Activated T-cell treated with anti-CD3 and anti-CD28 coated beads, Interleukin-2, amount 50 U/mL, for 24 hours (primary cell): ENCODE measurements around the gene C3orf18.
"Not testable (repeated sequence)": the region's sequence is repeated elsewhere in the genome, so short reads cannot be mapped to it uniquely, and the experiment has no call there.

Experiments
- DNase-seq: peaks from one replicate; pipeline ENCODE4 v3.0.0-alpha.2; 2020
- H3K27ac Mint-ChIP-seq: 2 replicates; pipeline ENCODE4 v1.8.0; 2020; ENCODE audit warnings: mild to moderate bottlenecking, mixed read lengths
- H3K27me3 Mint-ChIP-seq: 2 replicates; pipeline ENCODE4 v1.8.0; 2020; ENCODE audit warnings: mixed read lengths
- H3K36me3 Mint-ChIP-seq: 2 replicates; pipeline ENCODE4 v1.8.0; 2020; ENCODE audit warnings: low read depth, mixed read lengths
- H3K4me1 Mint-ChIP-seq: 2 replicates; pipeline ENCODE4 v1.8.0; 2020; ENCODE audit warnings: low read depth, mixed read lengths
- H3K4me3 Mint-ChIP-seq: 2 replicates; pipeline ENCODE4 v1.8.0; 2020; ENCODE audit warnings: mild to moderate bottlenecking, moderate library complexity, mixed read lengths
- H3K9me3 Mint-ChIP-seq: 2 replicates; pipeline ENCODE4 v1.8.0; 2020; ENCODE audit warnings: mixed read lengths

Gene C3orf18

GRCh38 chr3:50517721-50518206 is 49.8 kb downstream of the C3orf18 start:
- no peak for DNase-seq
- H3K27me3 Mint-ChIP-seq, result peaks cover 3% of the 10 kb centered on the region
- no peak overlapping the region for H3K4me3 Mint-ChIP-seq
- H3K36me3 Mint-ChIP-seq, result no peaks in the 10 kb centered on the region
- peaks cover 3% of the 10 kb centered on the region for H3K4me1 Mint-ChIP-seq
- no peak overlapping the region for H3K27ac Mint-ChIP-seq
- no peaks in the 10 kb centered on the region for H3K9me3 Mint-ChIP-seq

DNA sequence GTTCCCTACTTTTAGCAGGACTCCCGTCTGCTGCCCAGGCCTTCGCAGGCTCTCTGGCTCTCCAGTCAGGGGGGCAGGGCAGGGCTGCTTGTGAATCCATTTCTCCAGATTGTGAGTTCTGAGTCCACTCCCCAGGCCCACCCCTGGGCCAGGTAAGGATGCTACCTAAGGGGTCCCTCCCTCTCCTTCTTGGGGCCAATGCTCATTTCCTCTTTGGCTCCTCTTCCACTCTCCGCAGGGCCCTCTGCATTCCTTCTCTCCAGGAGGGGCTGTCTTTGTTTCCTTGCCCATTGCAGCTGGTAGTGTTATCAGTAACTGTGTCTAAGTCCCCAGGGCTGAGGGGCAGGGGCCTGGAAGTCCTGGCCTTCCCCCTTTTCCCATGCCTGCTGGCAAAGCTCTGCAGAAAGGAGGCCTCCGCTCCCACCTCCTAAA is 51.1 kb downstream of the C3orf18 start:
- no peak for DNase-seq
- no peaks in the 10 kb centered on the region for H3K36me3 Mint-ChIP-seq
- H3K4me1 Mint-ChIP-seq, result peaks cover 3% of the 10 kb centered on the region
- no peak overlapping the region for H3K27ac Mint-ChIP-seq
- H3K9me3 Mint-ChIP-seq, result no peaks in the 10 kb centered on the region
- H3K4me3 Mint-ChIP-seq, result no peak overlapping the region
- H3K27me3 Mint-ChIP-seq, result peaks cover 3% of the 10 kb centered on the region

DNA sequence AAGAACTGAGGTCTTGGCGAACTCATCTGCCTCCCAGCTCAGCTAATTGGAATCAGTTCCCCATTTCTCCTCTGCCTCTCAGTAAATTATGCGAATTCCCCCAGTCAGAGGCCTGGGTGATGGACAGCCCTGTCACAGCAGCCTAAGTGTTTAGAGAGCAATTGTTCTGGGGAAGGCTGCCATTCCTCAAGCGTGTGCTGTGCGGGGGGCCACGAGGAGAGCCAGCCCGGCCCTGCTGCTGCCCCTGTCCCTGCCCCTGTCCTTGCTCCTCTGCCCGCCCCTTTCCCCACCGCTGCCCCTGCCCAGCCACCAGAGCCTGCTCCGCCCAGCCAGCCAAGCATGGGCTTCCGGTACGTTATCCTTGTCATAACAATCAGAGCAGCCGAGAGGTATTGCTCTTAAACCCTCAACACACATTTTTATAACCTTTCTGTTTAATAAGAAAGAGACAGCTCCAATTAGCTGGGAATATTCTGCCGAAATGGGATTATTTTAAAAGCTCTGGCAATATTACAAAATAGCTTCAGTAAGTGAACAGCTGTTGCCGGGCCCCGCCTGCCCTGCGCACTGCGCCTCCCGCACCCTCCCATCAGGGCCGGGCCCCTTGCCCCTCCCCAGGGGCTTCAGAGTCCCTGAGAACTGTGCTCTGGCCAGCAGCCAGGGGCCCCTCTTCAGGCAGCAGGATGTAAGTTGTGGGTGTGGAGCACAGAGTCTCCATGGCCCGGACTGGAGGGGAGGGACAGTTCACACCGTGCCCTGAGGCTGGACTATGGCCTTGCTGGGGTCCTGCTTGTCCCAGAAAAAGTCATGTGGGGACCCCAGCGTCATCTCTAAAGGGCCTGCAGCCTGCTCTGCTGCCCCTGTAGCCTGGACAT is 51.7 kb downstream of the C3orf18 start:
- Mint-ChIP-seq H3K27me3 (peaks cover 3% of the 10 kb centered on the region), H3K36me3 (no peaks in the 10 kb centered on the region), H3K4me3 (no peak overlapping the region), H3K9me3 (no peaks in the 10 kb centered on the region), H3K27ac (no peak overlapping the region), H3K4me1 (peaks cover 3% of the 10 kb centered on the region)
- DNase-seq, result no peak

- not testable (repeated sequence) for H3K4me1 Mint-ChIP-seq, H3K27ac Mint-ChIP-seq, H3K9me3 Mint-ChIP-seq, DNase-seq, H3K36me3 Mint-ChIP-seq, H3K4me3 Mint-ChIP-seq, H3K27me3 Mint-ChIP-seq
These were observed 54.6 kb downstream of the C3orf18 start for GRCh38 chr3:50512908-50513307.

DNA sequence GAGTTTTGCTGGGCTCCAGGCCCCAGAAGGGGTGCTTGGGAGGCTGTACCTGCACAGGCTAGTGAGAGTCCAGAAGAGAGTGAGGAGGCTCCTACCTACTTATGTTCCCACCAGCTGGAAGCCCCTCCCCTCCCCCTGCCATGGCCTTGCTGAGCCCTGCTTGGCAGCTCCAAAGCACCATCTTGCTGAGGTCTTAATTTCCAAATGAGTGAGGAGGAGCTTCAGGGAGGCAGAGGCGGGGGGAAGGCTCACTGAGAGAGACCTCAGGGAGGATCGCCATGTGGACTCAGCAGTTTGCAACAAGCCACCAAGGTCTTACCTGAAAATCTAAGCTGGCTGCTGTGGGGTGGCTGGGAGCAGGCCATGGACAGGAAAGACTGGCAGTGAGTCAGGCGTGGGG is 55.4 kb downstream of the C3orf18 start:
- H3K9me3 Mint-ChIP-seq, result no peaks in the 10 kb centered on the region
- H3K4me1 Mint-ChIP-seq, result peaks cover 3% of the 10 kb centered on the region
- H3K4me3 Mint-ChIP-seq, result no peak overlapping the region
- no peaks in the 10 kb centered on the region for H3K36me3 Mint-ChIP-seq
- no peak overlapping the region for H3K27ac Mint-ChIP-seq
- DNase-seq, result no peak
- H3K27me3 Mint-ChIP-seq, result no peaks in the 10 kb centered on the region

DNA sequence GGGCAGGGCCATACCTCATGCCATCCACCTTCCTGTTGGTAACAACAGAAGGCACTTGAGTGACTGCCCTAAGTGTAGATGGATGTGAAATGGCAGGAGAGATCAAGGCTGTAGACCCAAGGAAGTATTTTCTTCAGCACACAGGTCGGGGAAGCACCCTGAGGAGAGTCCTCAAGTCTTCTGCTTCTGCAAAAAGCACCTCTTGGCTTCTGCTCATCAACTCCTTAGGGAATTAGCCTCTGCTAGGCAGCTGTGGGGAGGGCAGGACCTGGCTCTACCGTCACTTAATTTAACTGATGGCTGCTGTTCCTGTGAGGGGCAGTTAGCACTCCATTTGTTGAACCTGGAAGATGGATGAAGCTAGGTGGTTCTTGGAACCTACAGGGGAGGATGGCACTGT is 57.2 kb downstream of the C3orf18 start:
- no peaks in the 10 kb centered on the region for H3K9me3 Mint-ChIP-seq
- H3K27me3 Mint-ChIP-seq, result no peaks in the 10 kb centered on the region
- DNase-seq, result no peak
- no peaks in the 10 kb centered on the region for H3K36me3 Mint-ChIP-seq
- H3K4me1 Mint-ChIP-seq, result no peaks in the 10 kb centered on the region
- no peak overlapping the region for H3K27ac Mint-ChIP-seq
- no peak overlapping the region for H3K4me3 Mint-ChIP-seq

DNA sequence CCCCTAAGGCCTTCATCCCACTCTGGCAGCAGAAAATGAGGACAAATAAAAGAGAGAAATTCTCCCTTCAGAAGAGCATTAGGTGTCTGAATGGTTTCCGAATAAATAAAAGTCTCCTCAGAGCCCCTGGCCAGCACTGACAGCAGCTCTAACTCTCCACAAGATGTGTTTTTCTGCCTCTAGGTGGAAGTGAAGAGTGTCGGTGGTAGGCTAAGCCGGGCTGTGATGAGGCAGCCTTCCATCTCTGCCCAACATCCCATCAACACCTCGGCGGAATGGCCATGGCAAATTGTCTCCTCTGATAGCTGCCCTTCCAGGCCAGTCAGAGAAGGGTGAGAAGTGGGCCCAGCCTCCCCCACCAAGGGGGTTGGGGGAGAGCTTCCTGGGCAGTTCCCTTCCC is 57.8 kb downstream of the C3orf18 start:
- no peak for DNase-seq
- Mint-ChIP-seq H3K9me3 (no peaks in the 10 kb centered on the region), H3K4me3 (no peak overlapping the region), H3K36me3 (no peaks in the 10 kb centered on the region), H3K27ac (no peak overlapping the region), H3K27me3 (no peaks in the 10 kb centered on the region), H3K4me1 (no peaks in the 10 kb centered on the region)

DNA sequence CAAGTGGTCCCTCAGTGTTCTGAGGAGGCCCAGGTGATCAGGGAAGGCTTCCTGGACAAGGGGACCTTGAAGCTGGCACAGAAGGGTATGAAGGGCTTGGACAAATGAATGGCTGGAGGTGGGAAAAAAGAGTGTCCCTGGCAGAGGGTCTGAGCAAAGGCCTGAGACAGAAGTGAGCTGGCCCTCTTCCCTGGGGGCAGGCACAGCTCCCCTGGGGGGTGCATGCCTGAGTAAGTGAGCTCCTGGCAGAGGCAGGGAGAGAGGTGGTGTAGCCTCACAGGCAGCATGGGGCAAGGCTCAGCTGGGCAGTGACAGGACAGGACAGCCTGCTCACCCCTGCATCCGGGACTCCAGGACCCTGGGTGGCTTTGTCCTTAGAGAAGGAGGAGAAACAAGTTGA is 58.7 kb downstream of the C3orf18 start:
- Mint-ChIP-seq H3K4me1 (no peaks in the 10 kb centered on the region), H3K36me3 (no peaks in the 10 kb centered on the region), H3K27ac (no peak overlapping the region)

More for the DNA sequence above, 58.7 kb downstream of the C3orf18 start:
- H3K27me3 Mint-ChIP-seq, result peaks cover 7% of the 10 kb centered on the region
- H3K4me3 Mint-ChIP-seq, result no peak overlapping the region
- no peaks in the 10 kb centered on the region for H3K9me3 Mint-ChIP-seq
- DNase-seq, result no peak
